Stimulated activated CD8-positive, alpha-beta memory T cell treated with anti-CD3 and anti-CD28 coated beads, Interleukin-7, amount 100 ng/mL, for 1 hour (primary cell): ENCODE measurements around the gene PCED1B.
A peak's percentile ranks its signal among the peaks of the same experiment; 100 is the strongest.

Experiments used
- DNase-seq, 2 donors: peaks; one replicate each; pipeline ENCODE4 v3.0.0-alpha.2; 2020; ENCODE audit warnings: low read depth in 2 of 2

The PCED1B gene

DNA sequence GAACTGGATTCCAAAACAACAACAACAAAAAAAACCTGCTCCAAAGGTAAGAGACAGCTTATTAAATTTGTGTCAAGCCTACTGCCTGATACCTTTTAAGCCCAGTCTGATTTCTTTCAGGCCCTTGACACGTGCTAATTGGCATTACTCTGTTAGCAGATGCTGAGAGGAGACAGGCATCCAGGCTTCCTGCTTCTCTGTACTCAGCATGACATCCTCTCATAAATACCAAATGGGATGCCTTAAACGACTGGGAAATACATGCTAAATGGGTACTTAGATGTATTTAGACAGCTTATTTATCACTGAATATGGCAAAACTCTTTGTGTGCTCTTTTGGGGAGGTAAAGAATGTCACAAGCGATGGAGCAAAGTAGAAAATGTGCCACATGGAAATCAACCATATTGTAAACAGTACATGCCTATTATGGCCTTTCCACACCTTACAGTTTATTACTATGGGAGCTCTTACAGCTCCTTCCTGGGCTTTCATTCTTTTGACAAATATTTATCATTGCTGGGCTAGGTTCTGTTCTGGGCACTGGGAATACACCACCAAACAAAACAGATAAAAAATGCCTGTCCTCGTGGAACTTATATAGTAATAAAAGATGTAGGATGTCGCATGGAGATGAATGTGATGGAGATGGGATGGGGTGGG is 11.5 kb upstream of the PCED1B start:
- DNase-seq = no peak

DNA sequence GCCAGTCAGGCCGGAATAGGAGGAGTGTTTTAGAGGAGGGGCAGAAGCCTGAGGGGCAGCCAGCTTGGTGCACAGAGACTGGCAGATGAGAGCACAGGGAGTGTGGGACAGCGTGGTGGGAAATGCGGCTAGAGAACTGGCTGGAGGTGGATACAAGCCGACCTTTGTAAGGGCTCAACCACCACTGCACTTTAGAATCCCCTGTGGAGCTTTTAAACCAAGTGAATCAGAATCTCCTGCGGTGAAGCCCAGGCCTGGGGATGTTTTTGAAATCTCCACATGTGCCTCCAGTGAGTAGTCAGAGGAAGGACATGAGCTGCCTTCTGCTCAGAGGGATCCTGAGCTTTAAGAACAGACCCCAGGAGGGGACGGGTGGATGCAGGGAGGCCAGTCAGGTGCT is 10.9 kb upstream of the PCED1B start:
- no peak for DNase-seq

DNA sequence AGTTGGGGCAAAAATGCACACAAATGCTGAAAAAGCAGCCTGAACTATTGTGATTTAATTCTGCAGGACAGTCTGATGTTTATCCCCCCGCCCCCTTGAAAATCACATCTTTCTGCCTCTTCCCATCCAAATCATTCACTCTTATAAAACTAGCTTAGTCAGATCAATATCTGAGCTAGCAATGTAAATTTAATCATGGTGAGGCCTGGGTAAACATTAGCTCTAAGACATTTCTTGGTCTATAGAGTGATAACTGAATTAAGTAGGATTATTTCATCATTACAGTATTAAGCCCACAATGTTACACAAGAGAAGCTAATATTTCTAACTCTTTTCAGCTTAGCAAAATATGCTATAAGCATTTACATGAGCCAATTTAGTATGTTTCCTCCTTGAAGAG is 9.1 kb upstream of the PCED1B start:
- no peak for DNase-seq

DNA sequence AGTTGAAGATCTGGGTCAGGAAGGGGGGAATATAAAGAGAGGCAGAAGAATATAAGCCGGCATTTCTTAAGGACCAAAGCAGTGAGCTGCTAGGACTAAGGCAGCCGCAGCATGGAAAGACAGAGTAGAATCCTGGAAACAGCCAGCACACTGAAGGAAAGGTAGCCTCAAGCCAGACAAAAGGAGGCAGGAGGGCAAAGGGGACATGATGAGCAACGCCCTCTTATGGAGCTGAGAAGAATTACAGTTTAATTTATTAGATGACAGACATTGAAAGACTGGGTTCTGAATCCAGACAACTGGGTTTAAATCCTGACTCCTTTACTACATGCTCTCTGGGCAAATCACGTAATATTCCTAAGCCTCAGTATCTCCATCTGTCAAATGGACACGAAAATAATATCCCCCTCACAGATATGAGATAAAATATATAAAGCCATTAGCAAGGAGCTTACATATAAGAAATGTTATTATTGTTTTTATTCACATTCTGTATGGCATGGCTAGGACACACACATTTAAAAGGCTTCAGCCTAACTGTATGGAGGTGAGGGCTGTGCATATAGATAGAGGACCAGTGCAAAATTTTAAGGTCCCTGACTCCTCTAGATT is 8.1 kb upstream of the PCED1B start:
- DNase-seq = no peak

DNA sequence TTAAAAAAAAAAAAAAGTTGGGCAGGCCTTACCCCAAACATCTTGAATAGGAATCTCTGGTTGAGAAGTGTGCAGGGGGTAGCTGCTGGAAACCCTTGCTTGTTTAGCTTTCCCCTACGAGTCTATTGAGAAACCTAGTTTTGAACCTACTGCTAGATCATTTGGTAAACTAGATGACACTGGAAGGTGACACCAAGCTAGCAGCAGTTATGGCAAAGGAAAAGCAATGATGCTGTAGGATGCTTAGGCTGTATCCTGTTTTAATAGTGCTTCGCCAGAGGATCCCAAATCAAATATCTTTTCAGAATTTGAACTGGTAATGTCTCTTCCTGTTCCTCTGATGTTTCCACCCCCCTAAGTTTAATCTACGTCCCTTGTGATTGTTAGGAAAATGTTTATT is 5.5 kb upstream of the PCED1B start:
- DNase-seq = no peak

DNA sequence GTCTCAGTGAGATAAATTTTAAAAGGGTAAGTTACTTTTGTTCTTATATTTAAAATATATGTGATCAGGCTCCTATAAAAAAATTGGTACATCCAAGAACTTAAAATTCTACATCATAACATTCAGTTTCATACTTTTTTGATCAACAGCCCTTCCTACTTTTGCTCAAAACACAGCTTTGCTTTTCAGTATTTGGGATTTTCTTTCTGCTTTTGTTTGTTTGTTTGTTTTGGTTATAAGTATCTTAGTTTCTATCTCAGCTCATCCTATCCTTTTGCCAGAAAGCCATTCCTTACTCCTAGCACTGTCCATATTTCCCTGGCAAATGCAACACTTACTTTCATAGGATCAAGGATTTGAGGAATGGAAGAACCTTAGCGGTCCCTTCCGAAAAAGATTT is 4.7 kb upstream of the PCED1B start:
- no peak for DNase-seq

DNA sequence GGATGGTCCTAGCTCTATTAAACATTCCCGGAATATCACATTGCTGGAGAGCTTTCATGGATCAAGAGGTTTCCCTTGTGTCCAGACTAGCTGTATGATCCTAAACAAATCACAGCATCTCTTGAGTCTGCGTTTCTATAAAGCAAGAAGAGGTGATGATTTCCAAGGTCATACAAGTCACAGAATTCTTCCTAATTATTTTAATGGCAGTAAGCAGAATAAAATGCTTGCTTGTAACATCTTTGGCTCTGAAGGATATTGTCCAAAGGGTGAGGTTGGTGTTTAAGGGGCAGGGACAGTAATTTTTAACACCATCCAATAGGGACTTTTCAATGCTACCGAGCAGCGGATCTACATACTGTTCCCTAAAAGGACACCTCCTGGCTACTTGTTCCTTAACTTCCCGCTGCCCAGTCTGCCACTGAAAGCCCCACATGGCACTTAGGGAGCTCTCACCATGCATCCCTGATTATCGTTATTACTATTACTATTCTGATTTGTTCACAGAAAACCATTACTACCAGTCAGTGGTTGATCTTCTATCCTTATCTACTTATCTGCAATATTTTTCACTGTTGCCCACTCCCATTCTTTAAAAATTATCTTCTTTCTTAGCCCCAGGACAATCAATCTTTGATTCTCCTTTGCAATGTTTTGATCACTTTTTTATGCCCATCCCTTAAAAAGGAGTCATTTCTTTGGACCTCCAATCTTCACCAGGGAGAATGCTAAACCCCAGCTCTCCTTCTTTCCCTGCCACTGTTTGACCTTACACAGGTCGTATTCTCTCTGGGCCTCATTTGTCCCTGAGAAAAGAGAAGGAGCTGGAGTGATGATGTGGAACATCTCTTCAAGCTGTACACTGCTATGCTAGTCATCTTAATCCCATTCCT is 4.0 kb upstream of the PCED1B start:
- DNase-seq = no peak

DNA sequence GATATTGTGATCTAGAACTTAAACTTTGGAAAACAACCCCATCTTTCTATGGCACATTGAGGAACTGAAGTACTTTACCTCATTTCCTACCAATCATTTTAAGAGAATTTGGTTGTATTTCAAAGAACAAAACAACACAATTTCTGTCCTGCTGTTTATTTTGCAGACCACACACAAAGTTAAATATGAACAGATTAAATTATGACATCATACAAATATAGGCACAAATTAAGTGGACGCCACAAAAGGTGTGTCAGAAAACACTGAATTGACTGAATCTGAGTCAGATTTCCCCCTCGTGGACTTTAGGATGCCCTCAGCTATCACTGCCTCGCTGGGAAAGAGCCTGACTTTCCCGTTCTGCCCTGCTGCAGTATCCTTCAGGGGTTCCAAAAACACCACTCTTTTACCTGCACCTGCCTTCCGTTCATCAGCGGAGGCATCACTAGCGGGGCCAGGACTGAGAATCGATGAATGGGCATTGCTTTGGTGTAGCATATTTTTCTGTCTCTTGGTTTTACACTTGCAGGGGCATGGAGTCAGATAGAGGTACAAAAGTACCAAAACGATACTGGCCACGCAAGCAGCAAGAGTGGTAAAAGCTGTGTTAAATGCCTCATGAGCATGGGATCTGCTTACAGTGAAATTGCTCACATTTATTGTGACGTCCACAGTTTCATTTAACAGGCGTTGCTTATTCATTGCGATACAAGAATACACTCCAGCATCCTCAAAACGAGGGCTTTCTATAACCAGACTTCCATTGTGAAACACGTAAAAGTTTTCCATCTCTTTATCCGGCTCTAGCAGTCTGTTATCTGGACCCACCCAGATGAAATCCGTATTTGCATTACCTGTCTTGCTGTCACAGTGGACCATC is 2.0 kb upstream of the PCED1B start:
- DNase-seq = no peak

DNA sequence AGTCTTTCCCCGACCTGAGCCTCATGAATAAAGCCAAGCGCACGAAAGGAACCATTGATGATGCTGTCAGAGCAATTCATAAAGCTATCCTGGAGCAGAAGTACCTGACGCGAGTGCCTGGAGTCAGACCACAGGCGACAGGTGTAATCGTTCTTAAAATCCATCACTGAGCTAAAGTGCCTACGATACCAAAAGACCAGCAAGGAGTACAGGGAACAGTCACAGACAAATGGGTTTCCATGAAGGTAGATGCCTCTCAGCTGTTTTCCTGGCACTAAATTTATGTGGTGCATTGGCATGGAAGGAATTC is 1.4 kb upstream of the PCED1B start:
- no peak for DNase-seq

DNA sequence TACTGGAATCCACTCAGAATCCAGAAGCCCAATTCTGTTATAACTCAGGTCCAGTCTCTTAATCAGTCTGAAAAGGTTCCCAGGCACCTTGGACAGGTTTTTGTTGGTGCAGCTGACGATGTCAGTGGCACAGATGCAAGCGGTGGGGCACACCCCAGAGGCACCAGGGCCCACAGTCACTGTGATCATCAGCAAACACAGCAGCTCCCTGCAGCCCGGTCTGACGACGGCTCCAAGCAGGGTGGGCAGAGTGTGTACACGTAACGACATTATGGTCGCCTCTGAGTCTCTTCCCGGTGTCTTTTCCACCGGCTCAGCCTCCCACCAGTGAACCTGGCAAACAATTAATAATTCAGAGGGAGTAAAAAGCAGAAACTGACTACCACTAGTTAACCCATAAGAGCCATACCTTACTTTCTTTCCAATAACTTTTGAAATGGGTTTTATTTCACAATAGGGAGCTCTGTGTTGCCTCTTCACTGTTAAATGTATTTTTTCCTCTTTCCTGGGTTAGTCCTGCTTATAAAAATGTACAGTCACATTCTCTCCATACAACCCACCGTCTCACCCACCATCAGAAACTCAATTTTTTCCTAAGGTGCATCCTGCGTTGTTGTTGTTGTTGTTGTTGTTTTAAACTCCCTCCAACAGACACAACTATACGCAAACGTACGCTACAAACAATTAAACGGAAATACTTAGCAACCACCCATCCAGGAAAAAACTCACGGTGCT is 521 bp upstream of the PCED1B start:
- DNase-seq = no peak

DNA sequence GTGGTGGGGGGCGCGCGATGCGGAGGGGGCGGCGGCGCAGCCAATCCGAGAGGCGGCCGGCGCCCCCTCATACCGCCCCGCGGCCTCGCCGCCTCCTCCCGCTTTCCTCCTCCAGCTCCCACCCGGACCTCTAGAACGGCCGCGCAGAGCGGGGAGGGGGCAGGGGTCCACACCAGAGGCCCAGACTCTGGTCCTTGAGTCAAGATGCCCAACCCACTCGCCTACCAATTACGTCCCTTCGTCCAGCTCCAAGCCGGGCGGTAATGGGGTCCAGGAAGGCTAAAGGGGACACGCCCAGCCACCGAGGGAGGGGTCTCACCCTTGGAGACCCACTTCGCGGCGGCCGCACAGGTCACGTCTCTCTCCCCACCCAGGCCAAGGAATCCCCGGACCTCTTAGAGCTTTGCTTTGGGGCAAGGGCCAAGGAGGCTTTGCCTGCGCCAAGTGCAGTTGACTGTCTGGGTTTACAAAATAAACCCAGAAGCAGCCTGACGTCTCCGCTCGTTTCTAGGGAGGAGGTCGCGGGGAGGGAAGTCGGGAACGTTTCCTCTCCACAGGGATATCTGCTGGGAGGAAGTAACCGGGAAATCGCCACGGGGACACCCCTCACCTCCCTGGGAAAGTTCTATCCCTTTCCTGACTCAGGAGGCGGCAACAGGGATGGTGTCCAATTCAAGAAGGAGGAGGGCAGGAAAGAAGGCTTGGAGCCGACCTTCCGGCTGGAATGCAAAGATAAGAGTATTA is 732 bp downstream of the PCED1B start:
- peak in 1 of 2 donors; percentile 12 for DNase-seq

DNA sequence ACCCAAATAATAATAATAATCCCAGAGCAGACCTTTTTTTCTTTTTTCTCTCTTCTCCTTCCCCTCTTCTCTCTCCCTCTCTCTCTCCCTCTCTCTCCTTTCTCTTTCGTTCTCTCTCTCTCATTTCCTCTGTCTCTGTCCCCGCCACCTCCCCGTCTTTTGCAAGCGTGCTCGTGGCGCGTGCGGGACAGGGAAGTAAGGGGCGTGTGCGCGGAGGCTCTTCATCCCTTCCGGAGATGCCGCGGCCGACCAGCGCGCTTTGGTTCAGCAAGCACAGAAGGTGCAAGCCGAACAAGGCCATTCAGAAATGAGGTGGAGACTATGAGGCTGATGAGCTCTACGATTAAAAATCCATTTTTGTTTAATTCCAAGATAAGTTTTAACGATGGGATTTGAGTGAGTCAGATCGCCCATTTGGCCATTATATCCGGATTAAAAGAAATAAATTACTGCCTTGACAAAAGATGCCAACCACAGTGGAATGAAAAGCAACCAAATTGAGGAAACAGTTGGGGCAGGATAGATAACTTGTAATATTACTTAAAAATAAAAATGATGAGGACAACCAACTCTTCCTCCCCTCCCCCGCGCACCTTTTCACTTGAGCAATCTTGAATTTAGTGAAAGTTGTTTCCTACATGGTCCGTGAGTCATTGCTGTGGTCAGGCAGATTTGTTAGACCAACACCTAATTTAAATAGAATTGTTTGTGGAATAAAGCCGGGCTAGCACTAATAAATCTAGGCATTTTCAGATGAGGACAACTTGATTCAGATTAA is 1.5 kb downstream of the PCED1B start:
- peak in 1 of 2 donors; percentile 20 for DNase-seq

DNA sequence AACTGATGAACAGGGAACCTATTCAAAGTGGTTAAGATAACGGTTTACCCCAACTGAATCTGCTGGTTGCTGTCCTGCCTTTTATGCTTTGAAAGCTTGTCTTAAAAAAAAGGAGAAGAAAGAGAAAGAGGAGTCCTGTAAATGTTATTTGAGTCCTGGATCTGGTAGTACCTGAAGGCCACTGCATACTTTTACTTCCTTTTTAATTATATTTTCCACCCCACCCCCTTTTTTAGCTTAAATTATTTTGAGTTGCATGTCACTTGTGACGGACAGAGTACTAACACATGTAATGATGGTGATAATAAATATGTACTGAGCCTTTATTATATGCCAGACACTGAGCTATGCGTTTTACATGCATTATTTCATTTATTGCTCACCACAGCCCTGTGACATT is 2.9 kb downstream of the PCED1B start:
- no peak for DNase-seq

DNA sequence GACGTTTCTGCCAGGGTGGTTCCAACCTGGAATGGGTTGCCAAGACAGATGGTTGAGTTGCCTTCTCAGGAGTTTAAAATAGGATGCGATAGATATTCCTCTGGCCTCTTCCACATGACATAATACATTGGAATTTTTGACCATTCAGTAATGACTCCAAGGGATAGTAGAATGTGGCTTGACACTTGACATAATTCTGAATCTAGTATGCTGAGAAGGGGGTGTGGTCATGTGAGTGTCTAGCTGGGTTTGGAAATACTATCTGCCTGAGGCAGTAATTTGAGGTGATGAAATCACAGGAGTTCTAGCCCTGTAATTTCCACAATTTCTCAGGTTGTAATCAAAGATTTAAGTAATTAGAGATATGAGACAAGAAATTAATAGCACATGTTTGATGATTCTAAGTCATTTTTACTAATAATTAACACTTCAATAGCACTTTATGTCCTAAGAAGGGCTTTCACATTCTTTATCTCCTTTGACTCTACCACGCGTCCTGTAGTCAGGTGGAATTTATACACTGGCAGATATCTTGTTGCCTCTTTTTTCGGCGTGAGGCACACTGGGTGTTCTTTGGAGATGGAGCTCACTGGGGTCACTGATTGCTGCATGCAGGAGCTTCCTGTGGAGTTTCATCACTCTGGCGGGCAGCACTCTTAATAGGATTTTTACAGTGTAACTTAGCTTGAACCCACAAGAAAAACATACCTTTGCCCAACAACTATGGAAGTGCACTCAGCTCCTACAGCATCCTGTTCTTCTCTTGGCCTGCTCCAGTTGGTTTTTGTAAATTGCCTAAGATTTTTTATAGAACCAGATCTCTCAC is 3.6 kb downstream of the PCED1B start:
- DNase-seq = no peak

DNA sequence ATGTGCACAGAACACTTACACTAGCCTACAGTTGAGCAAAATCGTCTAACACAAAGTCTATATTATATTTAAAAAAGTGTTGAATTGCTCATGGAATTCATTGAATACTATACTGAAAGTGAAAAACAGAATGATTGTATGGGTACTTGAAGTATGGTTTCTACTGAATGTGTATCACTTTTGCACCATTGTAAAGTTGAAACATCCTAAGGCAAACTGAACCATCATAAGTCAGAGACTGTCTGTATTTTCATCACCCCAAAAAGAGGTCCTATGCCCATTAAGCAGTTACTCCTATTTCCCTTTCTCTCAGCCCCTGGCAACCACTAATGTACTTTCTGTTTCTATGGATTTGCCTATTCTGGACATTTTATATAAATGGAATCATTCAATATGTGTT is 4.8 kb downstream of the PCED1B start:
- no peak for DNase-seq

DNA sequence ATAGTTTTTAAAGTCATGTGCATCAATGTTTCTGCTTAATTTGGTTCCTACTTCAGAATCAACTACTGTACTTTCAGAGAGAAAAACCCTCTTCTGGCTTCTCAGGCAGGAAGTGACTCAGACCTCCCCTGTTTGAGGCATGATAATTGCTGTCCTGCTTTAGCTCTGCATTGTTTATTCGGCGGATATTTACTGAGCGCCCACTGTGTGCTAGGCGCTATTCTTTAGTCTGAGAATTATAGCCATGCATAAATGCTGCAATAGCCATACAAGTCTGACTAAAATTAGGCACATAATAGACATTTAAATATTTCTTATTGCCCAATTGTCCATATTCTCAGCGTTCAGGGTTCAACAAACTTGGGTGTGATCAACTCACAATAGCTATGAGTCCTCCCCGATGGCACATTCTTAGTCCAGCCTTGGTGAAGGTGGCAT is 6.4 kb downstream of the PCED1B start:
- peak in 1 of 2 donors; percentile 14 for DNase-seq

DNA sequence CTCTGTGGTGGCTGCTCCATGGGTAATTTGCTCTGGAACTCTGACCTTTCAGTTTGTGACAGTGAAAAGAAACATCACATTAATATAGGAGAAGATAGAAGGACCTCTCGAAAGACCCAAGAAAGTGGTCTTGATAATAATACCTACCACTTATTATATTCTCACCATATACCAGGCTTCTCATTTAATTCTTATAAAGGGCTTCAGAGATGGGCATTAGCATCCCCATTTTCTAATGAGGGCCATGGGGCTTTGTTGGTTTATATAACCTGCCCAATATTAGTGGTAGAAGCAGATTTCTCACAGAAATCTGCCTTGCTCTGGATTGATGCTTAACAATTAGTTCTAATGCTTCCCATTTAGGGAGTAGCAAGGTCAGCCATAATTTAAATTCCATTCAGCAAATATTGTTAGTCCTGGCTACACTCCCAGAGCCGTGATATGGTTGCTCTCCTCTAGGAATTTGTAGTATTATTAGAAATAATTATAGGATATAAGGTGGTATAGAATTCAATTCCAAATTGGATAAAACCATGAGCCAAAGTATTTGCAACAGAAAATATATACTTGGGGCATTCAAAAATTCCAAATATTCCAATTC is 7.8 kb downstream of the PCED1B start:
- DNase-seq = no peak
